GM06990 (cell line): ENCODE data around the gene VIT.

Experiments used
- DNase-seq: peaks from one replicate; pipeline ENCODE4 v3.0.0-alpha.2; 2011; ENCODE audit not compliant: insufficient read length; ENCODE audit errors: extremely low read depth
- H3K27me3 ChIP-seq: replicated peaks from 2 replicates; pipeline ENCODE4 v1.6.0; 2011; ENCODE audit warnings: low read length; ENCODE audit not compliant: control insufficient read depth, insufficient read depth
- H3K36me3 ChIP-seq: 2 replicates; pipeline ENCODE4 v1.5.1; 2011; ENCODE audit warnings: low read length; ENCODE audit not compliant: control insufficient read depth, insufficient read depth
- H3K4me3 ChIP-seq: replicated peaks from 2 replicates; pipeline ENCODE4 v1.5.1; 2011; ENCODE audit warnings: low read depth, mild to moderate bottlenecking, control low read depth, low read length
- TF ChIP-seq, protein P1 (sequence below): IDR thresholded peaks from 2 replicates; pipeline ENCODE4 v1.5.1; 2011; ENCODE audit warnings: low read length, control low read depth, mild to moderate bottlenecking, inconsistent platforms; ENCODE audit not compliant: insufficient read depth, poor library complexity, severe bottlenecking

Gene VIT

GRCh38 chr2:36743954-36744353, 47.4 kb downstream of the VIT start:
- Histone ChIP-seq H3K4me3 (no peak overlapping the region), H3K36me3 (no peaks in the 10 kb centered on the region), H3K27me3 (no peaks in the 10 kb centered on the region)
- DNase-seq = no peak
- TF ChIP-seq, protein P1, sequence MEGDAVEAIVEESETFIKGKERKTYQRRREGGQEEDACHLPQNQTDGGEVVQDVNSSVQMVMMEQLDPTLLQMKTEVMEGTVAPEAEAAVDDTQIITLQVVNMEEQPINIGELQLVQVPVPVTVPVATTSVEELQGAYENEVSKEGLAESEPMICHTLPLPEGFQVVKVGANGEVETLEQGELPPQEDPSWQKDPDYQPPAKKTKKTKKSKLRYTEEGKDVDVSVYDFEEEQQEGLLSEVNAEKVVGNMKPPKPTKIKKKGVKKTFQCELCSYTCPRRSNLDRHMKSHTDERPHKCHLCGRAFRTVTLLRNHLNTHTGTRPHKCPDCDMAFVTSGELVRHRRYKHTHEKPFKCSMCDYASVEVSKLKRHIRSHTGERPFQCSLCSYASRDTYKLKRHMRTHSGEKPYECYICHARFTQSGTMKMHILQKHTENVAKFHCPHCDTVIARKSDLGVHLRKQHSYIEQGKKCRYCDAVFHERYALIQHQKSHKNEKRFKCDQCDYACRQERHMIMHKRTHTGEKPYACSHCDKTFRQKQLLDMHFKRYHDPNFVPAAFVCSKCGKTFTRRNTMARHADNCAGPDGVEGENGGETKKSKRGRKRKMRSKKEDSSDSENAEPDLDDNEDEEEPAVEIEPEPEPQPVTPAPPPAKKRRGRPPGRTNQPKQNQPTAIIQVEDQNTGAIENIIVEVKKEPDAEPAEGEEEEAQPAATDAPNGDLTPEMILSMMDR = no peak

- no peak for DNase-seq
- Histone ChIP-seq H3K27me3 (no peaks in the 10 kb centered on the region), H3K4me3 (no peak overlapping the region), H3K36me3 (no peaks in the 10 kb centered on the region)
- TF ChIP-seq, protein P1 = no peak
Measured at GRCh38 chr2:36748166-36748565, 51.7 kb downstream of the VIT start.

DNA sequence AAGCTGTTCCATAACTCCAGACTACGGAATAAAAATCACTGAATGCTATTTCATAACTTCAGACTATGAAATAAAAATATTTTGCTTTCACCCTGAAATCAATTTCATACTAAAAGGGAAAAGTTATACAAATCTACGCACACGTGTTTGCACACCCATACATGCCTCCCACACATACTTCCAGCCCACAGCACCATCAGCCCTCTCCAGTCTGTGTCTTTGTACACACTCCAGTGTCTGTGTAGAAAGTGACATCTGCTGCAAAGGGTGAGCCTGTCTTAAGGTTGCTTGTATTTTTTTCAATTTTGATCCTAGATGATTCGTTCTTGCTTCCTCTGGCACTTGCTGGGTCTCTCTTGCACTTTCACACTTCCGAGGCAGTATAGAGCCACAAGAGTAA, 53.6 kb downstream of the VIT start:
- TF ChIP-seq, protein P1 = no peak
- H3K4me3 ChIP-seq = no peak overlapping the region
- 0 out of 2 replicates have a peak, but pooled peaks cover 1% of the 10 kb centered on the region for H3K27me3 ChIP-seq
- no peaks in the 10 kb centered on the region for H3K36me3 ChIP-seq
- DNase-seq = no peak

DNA sequence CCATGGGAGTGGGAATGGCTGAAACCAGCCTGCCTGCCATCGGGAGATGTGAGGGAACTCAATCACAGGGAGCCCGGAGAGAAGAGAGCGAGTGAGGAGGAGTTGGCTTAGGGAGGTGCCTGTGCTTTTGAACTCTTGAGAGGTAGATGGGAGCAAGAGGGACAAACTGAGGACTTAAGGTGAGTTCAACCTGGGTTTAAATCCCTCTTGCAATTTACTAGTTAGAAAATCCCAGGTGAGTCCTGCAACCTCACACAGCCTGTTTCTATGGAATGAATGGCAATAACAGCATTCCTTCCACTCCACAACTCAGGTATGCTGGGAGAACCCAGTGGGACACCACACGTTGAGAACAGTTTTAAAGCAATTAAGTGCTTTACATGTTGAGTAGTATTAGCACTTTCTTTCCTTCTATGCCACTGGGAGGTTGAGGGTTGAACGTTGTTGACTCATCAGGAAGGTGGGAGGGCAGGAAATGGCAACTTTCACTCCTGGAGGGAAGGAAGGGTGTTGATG, 57.3 kb downstream of the VIT start:
- Histone ChIP-seq H3K27me3 (0 out of 2 replicates have a peak, but pooled peaks cover 1% of the 10 kb centered on the region), H3K36me3 (no peaks in the 10 kb centered on the region), H3K4me3 (no peak overlapping the region)
- DNase-seq = no peak
- TF ChIP-seq, protein P1 = no peak

- H3K4me3 ChIP-seq = no peak overlapping the region
- no peak for DNase-seq
- 0 out of 2 replicates have a peak, but pooled peaks cover 1% of the 10 kb centered on the region for H3K27me3 ChIP-seq
- H3K36me3 ChIP-seq = no peaks in the 10 kb centered on the region
- TF ChIP-seq, protein P1 = no peak
Measured at GRCh38 chr2:36754578-36754977, 58.1 kb downstream of the VIT start.

GRCh38 chr2:36756438-36756837, 59.9 kb downstream of the VIT start:
- 0 out of 2 replicates have a peak, but pooled peaks cover 1% of the 10 kb centered on the region for H3K27me3 ChIP-seq
- TF ChIP-seq, protein P1 = no peak
- no peak overlapping the region for H3K4me3 ChIP-seq
- DNase-seq = no peak
- H3K36me3 ChIP-seq = no peaks in the 10 kb centered on the region
